ENCODE measurements around the gene KRTAP5-9.
"Not testable (repeated sequence)": the region's sequence is repeated elsewhere in the genome, so short reads cannot be mapped to it uniquely, and the experiment has no call there.

- not testable (repeated sequence) for TF ChIP-seq OSR1 (CRISPR knock-in tag; IDR thresholded peaks at IDR 0.05); BACH2 (CRISPR knock-in tag; IDR thresholded peaks at IDR 0.05; ENCODE audit: borderline replicate concordance); CSDC2 (CRISPR knock-in tag; IDR thresholded peaks at IDR 0.05); ZFP3 (CRISPR knock-in tag; IDR thresholded peaks at IDR 0.05)
Measured at GRCh38 chr11:71588314-71588713, 40.1 kb downstream of the KRTAP5-9 start.
